COR-L47 (cell line): ENCODE results near the gene MACROD2.

Source experiments
- DNase-seq: peaks from one replicate; lab custom pipeline; 2025; lab: John Stamatoyannopoulos, UW

The MACROD2 gene

GRCh38 chr20:14761903-14762302, 766.6 kb downstream of the MACROD2 start:
- DNase-seq: no peak

GRCh38 chr20:14764511-14765369, 769.4 kb downstream of the MACROD2 start:
- DNase-seq: no peak

- DNase-seq: no peak
Observed at GRCh38 chr20:14765370-14765701, 770.0 kb downstream of the MACROD2 start.

- no peak for DNase-seq
Observed at GRCh38 chr20:14773486-14773885, 778.2 kb downstream of the MACROD2 start.

- DNase-seq: no peak
Observed at GRCh38 chr20:14775778-14776177, 780.5 kb downstream of the MACROD2 start.

GRCh38 chr20:14777591-14777990, 782.3 kb downstream of the MACROD2 start:
- DNase-seq: no peak

GRCh38 chr20:14778096-14778495, 782.8 kb downstream of the MACROD2 start:
- no peak for DNase-seq

- DNase-seq: no peak
Observed at GRCh38 chr20:14778875-14779274, 783.6 kb downstream of the MACROD2 start.

- DNase-seq: no peak
Observed at GRCh38 chr20:14780508-14780907, 785.2 kb downstream of the MACROD2 start.

- DNase-seq: no peak
Observed at GRCh38 chr20:14782731-14783130, 787.4 kb downstream of the MACROD2 start.

GRCh38 chr20:14783766-14784165, 788.5 kb downstream of the MACROD2 start:
- no peak for DNase-seq

- DNase-seq: no peak
Observed at GRCh38 chr20:14785065-14785743, 789.9 kb downstream of the MACROD2 start.

GRCh38 chr20:14790190-14790589, 794.9 kb downstream of the MACROD2 start:
- DNase-seq: no peak

GRCh38 chr20:14790771-14791620, 795.7 kb downstream of the MACROD2 start:
- DNase-seq: no peak

GRCh38 chr20:14792915-14793314, 797.6 kb downstream of the MACROD2 start:
- no peak for DNase-seq

- no peak for DNase-seq
Observed at GRCh38 chr20:14799545-14800216, 804.4 kb downstream of the MACROD2 start.

GRCh38 chr20:14800707-14801425, 805.5 kb downstream of the MACROD2 start:
- DNase-seq: no peak

GRCh38 chr20:14801591-14802325, 806.4 kb downstream of the MACROD2 start:
- no peak for DNase-seq

GRCh38 chr20:14807224-14807623, 811.9 kb downstream of the MACROD2 start:
- no peak for DNase-seq

- DNase-seq: no peak
Observed at GRCh38 chr20:14815340-14815739, 820.0 kb downstream of the MACROD2 start.

- DNase-seq: no peak
Observed at GRCh38 chr20:14816471-14816870, 821.2 kb downstream of the MACROD2 start.
